ENCODE measurements around the gene SEMA7A.
A peak's percentile ranks its signal among the peaks of the same experiment; 100 is the strongest.

The SEMA7A gene

GRCh38 chr15:74451861-74452835, 18.4 kb upstream of the SEMA7A start:
- no peak for DNase-seq (ENCODE audit: low read depth in 2 of 2)

GRCh38 chr15:74451322-74451721, 17.6 kb upstream of the SEMA7A start:
- no peak for DNase-seq (ENCODE audit: low read depth in 2 of 2)

- DNase-seq (ENCODE audit: low read depth in 2 of 2), result no peak
Measured at GRCh38 chr15:74449643-74450205, 16.0 kb upstream of the SEMA7A start.

- no peak for DNase-seq (ENCODE audit: low read depth in 2 of 2)
Measured at GRCh38 chr15:74449095-74449494, 15.3 kb upstream of the SEMA7A start.

- no peak for DNase-seq (ENCODE audit: low read depth in 2 of 2)
Measured at GRCh38 chr15:74445816-74446763, 12.3 kb upstream of the SEMA7A start.

- no peak for DNase-seq (ENCODE audit: low read depth in 2 of 2)
Measured at GRCh38 chr15:74444106-74445062, 10.6 kb upstream of the SEMA7A start.

GRCh38 chr15:74443100-74443909, 9.5 kb upstream of the SEMA7A start:
- no peak for DNase-seq (ENCODE audit: low read depth in 2 of 2)

GRCh38 chr15:74442604-74443003, 8.8 kb upstream of the SEMA7A start:
- DNase-seq (ENCODE audit: low read depth in 2 of 2), result no peak

GRCh38 chr15:74442063-74442462, 8.3 kb upstream of the SEMA7A start:
- no peak for DNase-seq (ENCODE audit: low read depth in 2 of 2)

GRCh38 chr15:74441248-74441941, 7.6 kb upstream of the SEMA7A start:
- DNase-seq (ENCODE audit: low read depth in 2 of 2), result no peak

GRCh38 chr15:74438721-74439316, 5.1 kb upstream of the SEMA7A start:
- DNase-seq (ENCODE audit: low read depth in 2 of 2), result peak; percentile 55 to 56

GRCh38 chr15:74438206-74438605, 4.4 kb upstream of the SEMA7A start:
- no peak for DNase-seq (ENCODE audit: low read depth in 2 of 2)

GRCh38 chr15:74434263-74435136, 742 bp upstream of the SEMA7A start:
- DNase-seq (ENCODE audit: low read depth in 2 of 2), result no peak

- no peak for DNase-seq (ENCODE audit: low read depth in 2 of 2)
Measured at GRCh38 chr15:74432968-74433591, 678 bp downstream of the SEMA7A start.

- DNase-seq (ENCODE audit: low read depth in 2 of 2), result no peak
Measured at GRCh38 chr15:74432271-74432967, 1.3 kb downstream of the SEMA7A start.

GRCh38 chr15:74431645-74432044, 2.1 kb downstream of the SEMA7A start:
- no peak for DNase-seq (ENCODE audit: low read depth in 2 of 2)

- no peak for DNase-seq (ENCODE audit: low read depth in 2 of 2)
Measured at GRCh38 chr15:74431116-74431515, 2.6 kb downstream of the SEMA7A start.
